ENCODE measurements around the gene DGKZ.

DGKZ gene

DNA sequence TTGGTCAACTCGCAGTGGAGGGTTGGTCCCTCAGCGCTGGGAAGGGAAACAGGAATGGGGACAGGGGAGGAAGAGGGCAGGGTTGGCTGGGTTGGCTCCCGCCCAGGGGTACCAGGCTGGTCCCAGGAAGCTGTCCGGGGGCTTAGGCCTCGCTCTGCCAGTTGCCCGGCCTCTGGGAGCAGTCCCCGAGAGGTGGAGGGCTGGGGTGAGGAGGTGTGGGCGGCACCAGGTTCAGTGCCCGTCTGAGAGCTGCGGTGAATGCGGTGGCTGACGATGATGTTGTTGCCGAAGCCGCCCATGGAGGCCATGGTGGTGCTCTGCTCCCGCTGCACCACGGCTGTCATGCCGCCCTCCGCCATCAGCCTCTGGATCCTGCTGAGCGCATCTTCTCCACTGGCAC lies 50.3 kb downstream of the DGKZ start:
- no peak for DNase-seq

DNA sequence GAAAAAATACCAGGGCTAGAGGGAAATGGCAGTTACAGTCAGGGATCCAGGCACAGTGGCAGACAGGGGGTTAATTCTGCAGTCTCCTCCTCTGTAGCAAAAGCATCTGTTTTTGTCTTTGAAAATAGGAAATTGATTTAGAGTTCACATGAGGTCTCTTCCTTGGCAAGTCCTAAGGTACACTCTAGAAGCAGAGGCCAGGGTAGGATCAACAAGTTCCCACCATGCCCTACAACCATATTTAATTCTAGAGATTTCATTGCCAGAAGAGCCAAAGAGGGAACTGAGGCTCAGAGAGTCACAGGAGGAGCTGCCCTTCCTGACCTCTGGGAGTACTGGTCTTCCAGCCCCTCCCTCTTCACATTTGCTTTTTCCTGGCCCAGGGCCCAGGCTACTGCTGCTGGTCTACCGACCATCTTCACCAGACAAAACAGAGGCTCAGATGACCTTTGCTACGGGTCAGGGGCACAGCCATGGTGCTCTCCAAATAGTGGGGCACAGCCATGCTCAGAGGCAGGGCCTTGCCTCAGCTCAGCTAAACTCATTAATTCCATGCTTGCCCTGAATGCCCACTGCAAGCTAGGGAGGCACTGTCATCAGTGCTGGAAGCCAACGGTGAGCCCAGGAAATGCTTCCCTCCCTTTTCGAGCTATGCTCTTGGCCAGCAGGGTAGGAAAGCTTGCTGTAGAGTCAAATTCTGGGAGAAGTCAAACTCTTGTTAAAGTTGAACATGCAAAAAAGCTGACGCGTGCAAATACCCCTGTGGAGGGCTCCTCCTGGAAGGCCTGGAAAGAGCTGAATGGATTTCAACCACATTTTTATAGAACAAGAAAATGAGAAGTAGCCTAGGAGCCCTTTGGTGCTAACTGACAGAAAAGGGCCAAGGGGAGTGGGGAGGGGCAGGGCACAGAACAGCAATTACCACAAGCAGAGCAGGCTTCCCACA lies 56.0 kb downstream of the DGKZ start:
- no peak for DNase-seq

DNA sequence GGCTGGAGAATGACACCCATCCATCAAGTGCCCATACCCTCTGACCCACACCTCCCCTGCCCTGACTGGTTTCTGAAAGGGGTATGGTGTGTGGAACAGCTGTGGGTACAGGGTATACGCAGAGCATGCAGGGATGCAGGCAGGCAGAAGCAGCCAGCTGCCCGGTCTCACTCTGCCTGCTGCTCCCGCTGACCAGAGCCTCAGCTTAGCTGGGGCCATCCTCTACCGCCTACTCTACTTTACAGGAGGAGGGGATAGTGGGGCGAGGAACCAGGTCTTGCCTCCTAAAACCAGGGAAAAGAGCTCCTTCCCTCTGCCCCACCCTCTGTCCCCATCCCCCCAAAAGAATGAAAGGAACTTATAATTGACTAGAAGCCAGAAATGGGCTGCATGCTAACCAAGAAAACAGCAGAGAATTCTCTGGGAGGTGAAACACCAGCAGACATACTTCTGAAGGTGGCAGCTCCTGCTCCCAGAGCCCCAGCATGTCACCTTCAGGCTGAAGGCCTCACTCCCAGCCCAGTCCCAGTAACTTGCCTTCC lies 57.3 kb downstream of the DGKZ start:
- DNase-seq = no peak

DNA sequence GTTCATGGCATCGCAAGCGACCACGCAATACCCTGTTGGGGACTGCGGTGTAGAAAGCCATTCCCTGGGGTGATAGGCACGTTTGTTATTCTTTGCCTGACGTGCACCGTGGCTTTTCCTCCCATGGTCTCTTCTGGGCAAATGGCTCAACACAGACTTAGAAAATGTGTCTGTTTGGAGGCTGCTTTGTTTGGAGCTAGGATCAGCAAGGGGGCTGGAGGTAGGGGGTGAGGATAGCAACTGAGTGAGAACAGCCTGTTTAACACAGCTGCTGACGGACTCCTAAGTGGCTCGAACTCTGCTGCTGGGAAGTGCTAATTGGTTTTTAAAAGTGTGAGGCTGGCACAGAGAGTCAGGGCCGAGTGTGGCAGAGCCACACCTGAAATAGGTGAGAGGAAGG lies 60.4 kb downstream of the DGKZ start:
- DNase-seq = no peak

DNA sequence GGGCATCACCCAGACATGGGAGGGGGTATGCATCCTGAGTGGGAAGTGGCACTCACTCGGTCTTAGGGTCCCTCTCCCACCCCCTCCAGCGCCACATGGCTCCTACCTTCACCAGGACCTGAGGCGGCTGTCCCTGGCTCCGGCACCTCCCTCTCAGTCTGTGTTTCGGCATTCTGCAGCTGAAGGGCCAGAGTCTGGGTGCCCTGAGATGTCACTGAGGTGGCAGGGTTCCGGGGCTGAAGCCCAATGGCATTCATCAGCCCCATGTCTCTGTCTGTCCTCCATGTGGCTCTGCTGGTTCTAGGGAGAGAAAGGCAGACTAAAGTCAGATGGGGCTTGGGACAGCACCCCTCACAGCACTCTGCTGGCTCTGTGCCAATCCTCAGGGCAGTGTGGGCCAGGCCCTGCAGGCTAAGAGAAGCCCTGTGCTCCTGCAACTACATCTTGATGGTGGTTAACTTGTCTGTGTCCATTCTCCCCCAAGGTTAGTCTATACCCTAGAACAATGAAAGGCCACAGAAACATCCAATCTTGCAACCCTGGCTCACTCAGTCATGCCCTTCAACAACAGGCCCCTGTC lies 61.2 kb downstream of the DGKZ start:
- no peak for DNase-seq

DNA sequence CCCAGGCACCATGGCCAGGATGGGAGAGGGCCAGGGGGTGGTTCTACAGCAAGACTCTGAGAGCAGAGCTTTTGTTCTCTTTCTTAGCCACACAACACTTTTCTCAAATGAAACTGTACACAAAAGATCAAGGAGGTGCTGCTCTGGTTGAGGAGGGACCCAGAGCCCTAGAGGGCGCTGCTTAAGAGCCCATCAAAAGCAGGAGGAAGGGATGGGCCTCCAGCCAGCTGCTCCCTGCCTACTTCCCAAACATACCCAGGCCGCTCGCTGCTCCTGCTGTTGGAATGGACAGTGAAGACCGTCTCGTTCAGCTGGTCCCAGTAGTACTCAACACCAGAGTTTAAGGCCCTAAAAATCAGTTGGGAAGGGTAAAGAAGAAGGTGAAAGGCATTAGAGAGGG lies 62.8 kb downstream of the DGKZ start:
- no peak for DNase-seq

DNA sequence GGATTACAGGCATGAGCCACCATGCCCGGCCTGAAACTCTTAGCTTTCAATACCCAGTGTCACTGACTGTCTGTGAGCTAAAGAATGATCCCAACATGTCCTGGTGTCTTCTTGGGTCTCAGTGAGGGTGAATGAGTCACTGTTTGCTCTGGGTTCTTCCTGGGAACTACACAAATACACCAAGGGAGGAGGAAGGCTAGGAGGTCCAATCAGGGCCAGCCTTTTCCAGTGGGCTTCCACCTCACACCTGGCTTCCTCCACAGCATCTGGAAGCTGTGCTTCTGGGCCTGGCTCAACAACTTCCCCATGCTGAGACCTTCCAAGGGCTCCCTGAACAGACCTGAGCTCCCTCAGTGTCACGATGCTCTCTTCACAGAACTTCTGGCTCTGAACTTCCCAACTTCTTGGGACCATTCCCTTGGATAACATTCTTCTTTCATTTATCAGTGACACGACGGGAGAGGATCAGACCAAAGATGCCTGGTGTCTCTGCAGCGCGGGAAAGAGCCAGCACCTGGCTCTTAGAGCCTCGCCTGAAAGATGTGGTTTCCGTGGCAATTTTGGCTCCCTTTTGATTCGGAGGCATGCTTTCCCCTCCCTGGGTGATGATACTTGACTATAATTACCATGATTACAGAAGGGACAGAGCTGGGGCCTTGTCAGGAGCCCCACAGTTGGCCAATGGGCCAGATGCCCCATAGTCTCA lies 66.7 kb downstream of the DGKZ start:
- DNase-seq = no peak

DNA sequence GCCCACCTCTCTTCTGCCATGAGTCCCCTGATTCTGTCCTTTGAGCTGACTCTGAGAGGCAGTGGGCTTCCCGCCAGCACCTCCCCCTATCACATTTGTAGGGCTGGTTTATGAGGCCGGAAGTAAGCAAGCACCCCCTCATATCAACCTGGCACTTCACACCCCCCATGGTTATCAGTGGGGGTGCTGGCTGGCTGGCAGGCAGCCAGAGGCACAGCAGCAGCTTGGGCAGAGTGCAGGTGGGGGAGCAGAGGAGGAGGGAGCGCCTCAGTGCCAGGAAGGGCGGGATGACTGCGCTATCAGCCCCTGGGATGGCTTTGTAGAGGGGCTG lies 67.2 kb downstream of the DGKZ start:
- DNase-seq = no peak

DNA sequence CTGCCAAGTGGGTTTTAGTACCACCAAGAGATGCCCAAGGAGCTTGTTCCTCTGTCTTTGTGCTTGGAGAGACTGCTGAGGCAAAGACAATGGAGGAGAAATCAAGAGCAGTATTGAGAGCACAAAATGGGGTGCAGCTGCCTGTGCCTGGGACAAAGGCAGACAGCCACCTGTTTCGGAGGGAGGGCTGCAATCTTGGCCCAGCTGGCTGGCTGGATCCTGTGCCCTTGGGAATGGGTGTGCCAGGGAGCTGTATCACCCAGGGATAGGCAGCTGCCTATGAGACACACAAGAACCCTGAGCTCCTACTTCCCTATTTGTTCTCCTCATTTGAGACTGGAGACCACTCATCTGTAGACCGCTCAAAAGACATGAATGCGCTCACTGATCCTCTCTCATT lies 67.6 kb downstream of the DGKZ start:
- no peak for DNase-seq

DNA sequence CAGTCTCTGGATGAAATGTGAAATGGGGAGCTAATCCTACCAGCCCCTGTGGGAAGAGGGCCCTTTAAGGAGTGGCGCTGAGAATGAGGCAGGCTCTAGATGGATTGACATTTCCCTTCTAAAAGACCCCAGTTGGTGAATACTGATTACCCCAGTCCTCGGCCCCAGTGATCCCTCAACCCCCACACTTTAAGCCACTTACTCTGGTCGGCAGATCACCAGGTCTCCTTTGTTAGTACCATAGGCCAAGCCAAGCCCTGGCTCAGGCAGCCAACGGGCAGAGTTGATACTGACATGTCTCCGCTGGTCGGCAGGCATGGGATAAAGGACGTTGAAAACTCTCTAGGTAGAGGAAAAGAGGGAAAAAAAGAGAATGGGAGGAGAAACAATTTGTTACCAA lies 70.4 kb downstream of the DGKZ start:
- no peak for DNase-seq

DNA sequence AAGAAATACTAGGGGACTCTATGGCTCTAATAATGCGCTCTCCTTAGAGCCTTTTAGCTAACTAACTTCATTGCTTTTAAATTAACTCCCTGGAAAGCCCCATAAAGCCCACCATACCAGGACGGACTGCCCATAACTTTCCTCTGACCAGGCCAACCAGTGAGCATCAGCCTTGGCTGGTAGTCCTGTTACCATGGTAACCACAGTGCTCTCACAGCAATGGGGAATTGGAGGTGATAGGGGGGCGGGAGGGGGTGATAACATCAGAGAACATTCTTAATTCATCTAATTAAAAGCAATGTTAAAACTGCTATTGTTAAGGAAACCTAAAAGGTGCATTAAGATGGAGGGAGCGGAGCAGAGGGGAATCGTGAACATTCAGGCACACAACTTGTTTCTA lies 71.5 kb downstream of the DGKZ start:
- no peak for DNase-seq

DNA sequence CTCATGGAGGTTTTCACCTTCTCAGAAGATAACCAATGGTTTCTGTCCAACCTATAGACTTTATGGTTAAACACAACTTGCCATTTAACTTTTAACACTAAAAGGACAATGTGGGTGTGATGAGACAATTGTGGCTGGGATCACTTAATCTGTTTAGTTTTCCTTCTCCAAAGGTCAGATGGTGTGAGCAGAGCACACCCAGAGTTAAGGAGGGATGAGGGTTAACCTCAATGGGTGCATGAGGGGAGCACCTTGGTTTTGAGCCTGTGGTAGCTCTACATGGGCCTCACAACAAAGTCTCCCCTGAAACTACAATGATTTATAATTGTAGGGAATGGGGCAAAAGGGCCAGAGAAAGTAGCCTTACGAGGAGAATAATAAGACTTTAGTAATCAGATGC lies 73.2 kb downstream of the DGKZ start:
- DNase-seq = no peak

DNA sequence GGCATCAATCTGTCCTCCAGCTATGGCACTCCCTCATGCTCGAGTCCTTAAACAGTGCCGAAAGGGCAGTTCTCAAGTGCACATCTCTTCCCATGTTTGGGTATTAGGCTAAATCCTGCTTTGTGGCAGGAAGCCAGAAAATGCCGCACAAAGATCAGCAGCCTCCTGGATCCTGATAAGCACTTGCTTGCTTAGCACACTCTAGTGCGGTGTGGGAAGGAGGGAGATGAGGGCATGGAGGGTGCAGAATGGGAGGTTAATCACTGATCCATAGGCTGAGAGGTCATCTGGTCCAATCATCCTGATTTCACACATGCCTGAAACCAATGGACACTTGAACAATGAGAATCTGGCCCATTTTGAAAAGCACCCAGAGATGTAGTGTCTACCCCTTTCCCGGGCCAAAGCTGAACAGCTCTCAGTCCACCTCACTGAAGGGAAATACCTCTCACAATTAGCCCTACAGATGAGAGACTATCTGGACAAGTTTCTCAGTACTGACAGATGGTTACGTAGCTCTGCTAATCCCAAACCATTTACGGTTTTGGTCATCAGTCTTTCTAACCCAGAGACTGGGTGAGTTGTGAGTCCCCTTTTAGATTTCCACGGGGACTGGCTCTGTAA lies 74.1 kb downstream of the DGKZ start:
- no peak for DNase-seq

DNA sequence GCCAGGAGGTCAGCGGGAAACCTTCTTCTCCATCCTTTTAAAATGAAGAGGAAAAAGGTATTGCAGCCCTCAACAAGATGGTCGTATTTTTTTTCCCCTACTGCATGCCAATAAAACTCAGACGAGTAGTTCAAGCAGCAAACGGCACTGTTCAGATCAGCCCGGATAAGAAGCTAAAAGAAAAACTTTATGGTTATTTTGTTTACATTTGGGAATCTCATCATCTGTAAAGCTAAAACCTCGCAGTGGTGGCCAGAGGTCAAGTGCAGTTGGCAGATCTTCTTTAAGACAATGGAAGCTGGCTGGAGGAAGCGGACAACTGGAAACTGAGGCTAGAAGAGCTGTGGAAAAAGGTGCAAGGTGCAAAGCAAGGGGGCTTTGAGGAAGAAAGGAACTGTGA lies 75.3 kb downstream of the DGKZ start:
- no peak for DNase-seq

DNA sequence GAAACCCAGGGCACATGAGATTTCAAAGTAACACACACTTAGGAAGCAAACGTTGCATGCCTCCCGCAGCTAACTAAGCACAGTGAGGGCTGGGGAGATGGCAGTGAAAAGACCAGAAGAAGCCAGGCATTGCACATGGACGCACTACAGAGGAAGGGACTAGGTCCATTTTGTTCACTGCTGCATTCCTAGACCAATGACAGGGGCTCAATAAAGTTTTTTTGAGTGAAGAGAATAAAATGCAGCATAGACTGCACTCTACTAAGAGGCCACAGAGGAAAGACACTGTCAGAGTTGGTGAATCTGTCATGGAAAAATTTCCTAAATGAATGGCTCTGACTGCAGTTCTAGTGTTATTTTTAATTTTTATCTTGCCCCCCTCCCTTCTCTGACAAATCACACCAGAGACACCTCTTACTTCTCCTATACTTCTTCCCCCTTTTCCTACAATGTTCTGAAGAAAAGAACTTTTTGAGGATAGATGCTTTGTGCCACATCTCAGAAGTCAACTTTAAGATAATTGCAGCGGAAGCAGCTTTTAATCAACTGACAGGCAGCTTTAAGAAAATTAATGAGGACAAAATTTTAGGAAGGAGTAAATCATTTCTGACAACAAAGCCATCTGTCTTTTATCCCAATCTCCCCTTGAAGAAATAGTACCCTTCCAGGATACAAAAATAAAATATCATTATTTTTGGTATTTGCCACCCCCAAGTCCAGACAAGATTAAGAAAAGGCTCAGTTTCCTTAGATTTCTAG lies 79.1 kb downstream of the DGKZ start:
- DNase-seq = no peak

DNA sequence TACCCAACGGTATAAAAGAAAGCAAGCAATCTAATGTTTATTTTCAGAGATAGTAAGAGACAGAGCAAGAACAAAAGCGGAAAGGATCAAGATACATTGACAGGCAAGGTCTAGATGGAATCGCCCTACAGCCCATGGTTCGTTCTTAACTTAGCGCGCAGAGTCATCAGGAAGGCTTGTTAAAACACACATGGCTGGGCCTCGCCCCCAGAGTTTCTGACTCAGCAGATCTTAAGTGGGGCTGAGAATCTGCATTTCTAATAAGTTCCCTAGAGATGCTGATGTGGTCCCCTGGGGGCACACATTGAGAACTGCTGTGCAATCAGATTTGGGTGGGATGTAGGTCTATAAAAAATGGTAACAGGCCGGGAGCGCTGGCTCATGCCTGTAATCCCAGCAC lies 80.1 kb downstream of the DGKZ start:
- DNase-seq = no peak

DNA sequence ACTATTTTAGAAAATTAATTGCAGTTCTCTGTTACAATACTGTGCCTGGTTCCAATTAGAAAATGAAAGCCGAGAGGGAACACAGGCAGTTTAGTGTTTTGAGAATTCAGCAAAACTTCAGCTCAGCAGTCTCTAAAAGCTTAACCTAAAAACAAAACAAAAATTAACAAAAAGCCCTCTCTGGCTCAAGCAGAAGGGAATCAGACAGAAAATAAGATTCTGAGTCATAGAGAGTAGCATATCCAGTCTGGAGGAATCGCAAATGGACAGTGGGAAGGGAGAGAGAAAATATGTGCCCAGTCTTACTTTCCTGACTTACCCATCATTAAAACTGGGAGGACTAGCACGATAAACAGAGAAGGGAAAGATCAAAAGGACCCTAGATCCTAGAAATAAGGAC lies 82.5 kb downstream of the DGKZ start:
- no peak for DNase-seq
